ENCODE measurements around the gene NAA15.
"Not testable (repeated sequence)": the region's sequence is repeated elsewhere in the genome, so short reads cannot be mapped to it uniquely, and the experiment has no call there.

Gene NAA15

DNA sequence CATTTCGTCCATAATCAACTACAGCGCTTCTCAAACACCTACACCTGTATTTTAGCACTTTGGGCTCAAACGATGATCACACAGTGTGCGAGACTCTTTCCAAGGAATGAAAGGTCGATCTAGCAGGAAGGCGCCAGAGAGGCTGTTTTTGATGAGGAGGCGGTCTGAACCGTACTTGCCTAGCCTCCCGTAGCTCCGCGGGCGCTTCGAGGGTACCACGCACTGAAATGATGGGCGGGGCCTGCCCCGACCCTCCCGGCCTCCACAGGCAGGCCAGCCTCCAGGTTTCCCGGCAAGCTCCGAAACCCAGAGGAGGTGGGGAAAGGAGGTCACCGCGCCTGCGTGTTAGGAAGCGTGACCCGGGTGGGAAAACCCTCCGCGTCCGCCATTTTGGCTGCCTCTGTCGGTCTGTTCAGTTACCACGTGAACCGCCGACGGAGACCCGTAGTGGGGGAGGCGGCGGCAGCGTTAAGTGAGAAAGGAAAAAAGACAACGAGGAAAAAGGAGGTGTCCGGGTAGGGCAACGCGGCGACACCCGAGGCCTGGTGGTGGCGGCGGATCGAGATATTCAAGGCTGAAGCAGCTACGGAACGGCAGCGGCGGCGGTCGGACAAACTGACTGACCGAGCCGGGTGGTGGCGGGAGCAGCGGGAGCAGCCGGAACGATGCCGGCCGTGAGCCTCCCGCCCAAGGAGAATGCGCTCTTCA is at the start of gene NAA15:
NAA15 (plus strand) TSS at position 393 of the 708 bp plus-strand sequence; CDS start at position 666, 273 bp downstream.
- DNase-seq: peak; percentile 96

DNA sequence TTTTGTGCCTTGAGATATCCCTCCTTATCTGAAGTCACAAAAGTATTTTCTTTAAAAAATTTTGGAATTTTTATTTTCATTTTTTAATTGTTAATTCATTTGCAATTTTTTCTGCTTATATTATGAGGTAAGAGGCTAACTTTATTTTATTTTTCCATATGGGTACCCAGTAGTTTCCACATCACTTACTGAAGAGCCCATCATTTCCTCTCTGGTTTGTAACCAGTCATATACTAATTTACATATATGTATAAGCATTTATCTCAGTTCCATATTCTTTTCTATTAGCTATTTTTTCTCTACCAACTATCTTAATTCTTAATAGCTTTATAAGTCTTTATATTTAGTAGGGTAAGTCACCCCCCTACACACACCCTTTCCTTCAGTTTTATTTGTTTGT is 48.3 kb upstream of the NAA15 start:
- no peak for DNase-seq

DNA sequence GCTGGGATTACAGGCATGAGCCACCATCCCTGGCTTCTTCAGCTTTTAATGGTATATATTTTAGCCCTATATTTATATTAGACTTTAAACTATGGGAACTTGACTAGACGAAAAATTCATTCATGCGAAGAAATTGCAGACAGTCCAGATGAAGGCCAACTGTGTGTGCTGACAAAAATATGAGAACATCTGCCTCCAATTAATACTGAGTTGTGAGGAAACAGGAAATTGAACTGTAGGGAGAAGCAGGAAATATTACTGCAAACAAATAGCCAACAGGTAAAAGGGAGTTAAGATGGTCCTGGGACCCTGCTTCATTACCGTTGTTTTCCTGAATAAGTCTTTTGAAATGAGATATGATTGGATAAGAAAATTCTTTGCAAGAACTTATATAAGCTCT is 47.6 kb upstream of the NAA15 start:
- no peak for DNase-seq

DNA sequence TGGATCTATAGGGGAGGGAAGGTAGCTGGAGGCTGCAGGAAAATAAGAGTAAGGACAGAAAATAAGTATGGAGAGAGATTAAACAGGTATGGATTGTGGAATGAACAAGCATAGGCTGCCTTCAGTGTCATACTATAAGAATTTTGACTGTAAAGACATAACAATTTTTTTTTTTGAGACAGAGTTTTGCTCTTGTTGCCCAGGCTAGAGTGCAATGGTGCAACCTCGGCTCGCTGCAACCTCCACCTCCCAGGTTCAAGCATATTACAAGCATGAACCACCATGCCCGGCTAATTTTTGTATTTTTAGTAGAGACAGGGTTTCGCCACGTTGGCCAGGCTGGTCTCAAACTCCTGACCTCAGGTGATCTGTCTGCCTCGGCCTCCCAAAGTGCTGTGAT is 45.7 kb upstream of the NAA15 start:
- DNase-seq: not testable (repeated sequence)

DNA sequence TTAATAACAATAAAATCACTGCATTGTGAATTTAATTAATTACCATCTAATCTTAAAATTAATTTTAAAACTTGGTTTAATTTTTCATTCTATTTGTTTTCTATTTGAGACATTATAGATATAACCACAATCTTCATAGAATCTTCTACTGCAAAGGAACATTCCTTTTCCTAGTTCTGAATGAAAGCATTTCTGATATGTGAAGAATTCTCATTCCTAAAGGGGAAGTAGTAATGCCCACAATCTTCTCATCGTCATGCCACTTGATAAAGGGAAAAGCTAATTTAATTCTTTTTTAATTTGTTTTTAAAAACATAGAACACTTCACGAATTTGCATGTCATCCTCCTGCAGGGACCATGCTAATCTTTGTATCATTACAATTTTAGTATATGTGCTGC is 45.0 kb upstream of the NAA15 start:
- DNase-seq: no peak

DNA sequence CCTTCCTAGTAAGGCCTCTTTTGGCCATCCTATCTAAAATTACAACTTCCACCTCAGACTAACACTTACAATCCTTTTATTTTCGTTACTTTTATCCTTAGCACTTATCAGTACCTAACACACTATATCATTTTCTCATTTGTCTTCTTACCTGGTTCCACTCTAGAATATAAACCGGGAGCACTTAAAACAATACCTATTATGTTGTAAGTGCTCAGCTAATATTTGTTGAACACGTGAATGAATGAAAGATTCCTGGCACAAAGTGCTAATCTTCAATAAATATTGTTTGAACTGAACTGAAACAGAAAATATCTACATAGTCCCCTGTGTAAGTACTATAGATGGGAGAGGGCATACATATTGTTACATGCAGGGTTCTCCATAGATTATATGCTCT is 35.7 kb upstream of the NAA15 start:
- DNase-seq: no peak

DNA sequence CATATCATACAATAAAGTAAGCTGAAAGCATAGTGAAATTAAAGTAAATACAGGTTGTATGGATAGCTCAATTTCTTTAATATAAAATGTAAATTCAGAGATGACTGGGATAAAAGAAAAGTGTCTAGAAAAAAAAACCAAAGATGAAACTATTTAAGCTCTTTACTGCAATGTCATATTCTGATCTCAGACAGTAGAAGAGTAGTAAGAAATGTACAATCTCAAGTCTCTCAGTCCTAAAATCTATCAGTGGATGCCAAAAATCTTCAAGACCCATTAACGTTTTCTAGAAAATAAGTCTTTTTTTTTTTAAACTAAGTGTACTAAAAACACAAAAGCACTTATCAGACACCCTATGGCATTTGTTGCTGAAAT is 35.1 kb upstream of the NAA15 start:
- no peak for DNase-seq

DNA sequence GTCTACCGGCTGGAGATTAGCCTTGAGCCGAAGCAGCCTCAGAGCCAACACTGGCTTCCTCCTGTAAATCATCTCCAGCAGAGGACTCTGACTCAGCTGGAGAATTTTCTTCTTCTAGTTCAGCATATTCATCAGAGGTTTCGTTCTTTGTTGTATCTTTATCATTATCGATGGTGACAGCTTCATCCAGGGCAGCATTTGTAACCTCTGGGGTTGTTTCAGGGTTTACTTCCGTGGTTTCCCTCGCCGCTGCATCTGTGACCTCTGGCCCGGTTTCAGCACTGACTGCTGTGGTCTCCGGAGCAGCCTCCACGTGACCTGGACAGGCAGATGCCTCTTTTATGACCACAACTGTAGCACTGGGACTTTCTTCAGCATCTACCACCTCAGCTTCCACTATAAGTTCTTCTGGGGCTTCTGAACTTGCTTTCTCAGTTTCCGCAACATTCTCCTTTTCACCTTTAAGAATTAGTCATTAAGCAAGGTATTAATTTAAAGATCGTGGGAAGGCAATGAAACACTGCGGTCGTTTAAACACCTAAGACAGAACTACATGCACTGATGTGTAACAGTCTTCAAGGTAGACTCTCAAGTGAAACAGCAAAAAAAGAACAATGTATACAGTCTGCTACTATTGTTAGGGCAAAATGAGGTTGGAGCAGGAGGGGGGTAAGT is 34.6 kb upstream of the NAA15 start:
- DNase-seq: peak; percentile 74

DNA sequence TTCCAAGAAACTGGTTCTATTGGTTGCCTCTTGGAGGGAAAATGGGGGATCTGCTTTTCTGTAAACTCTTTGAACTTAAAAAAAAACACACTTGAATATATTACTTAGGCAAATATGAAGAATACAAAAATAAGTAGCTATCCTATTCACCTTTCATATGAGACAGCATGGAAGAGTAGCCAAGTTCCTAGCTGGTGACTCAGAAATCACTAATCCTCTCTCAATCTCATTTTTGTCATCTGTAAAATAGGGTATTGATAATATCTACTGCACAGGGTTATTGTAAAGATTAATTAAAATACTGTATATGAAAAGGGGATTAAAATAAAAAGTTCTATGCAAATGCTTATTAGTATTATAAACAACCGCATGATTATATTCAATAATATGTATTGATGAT is 34.0 kb upstream of the NAA15 start:
- DNase-seq: no peak

DNA sequence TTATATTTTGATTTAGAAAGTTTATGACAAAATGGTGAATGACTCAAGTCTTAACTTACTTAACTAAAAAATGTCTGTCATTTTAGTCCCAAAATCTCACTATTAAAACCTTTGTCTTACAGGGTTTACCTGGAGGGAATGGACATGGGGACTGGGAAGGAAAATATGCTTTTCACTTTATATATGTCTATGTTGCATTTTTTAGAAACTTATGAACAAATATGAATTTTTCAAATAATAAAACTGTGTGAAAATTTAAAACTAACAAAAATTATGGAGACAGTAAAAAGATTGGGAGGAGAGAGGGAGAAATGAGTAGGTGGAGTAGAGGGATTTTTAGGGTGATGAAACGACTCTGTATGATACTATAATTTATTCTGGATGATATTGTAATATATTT is 27.5 kb upstream of the NAA15 start:
- no peak for DNase-seq

DNA sequence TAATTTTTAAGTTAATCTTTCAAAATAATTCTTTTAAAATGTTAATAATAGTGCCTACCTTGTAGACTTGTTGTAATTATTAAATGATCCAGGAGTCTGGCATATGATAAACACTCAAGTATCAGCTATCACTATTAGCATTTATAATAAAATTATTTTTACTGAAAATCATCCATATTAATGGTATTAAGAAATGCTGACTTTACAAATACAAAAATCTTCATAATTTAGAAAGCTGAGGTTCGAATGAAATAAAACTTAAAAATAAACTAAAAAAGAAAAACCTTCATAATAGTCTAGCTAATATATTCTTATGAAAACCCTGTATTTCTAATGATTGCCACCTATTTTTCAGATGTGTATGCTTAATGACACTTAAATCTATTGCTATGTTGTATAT is 26.5 kb upstream of the NAA15 start:
- DNase-seq: no peak

DNA sequence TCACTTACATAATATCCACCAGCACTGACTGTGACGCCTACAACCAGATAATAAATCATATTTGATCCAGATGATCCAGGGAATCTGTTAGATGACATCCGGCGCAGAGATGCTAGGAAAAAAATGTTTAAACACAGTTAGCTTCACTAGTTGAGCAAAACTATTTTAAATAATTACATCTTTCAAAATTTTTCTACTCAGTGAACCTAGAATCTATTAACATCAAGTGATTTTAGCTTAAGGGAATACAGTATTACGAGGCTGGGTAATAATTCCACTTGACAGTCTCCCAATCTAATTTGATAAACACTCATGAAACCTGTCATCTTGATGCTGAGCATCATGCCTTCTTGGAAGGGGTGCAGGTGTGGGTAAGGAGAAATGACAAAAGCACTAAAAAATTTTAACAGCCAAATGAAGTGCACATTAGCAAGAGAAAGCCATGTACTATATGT is 26.0 kb upstream of the NAA15 start:
- DNase-seq: no peak

DNA sequence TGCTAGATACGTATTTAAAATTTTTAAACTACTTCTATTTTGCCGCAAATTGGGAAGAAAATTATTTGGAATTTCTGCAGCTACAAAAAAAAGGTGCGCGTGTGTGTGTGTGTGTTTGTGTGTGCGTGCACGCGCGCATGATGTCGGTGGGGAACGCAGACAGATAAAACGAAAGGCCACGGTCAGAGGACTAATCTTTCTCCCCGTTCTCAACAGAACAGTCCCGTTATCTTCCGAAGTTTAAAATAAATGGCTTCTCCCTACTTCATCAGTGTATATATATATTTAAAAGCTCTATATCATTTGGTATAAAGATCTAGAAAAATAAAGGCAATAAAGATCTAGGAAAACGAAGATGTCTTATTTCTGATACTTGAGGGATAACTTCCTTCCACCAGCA is 22.8 kb upstream of the NAA15 start:
- DNase-seq: no peak

DNA sequence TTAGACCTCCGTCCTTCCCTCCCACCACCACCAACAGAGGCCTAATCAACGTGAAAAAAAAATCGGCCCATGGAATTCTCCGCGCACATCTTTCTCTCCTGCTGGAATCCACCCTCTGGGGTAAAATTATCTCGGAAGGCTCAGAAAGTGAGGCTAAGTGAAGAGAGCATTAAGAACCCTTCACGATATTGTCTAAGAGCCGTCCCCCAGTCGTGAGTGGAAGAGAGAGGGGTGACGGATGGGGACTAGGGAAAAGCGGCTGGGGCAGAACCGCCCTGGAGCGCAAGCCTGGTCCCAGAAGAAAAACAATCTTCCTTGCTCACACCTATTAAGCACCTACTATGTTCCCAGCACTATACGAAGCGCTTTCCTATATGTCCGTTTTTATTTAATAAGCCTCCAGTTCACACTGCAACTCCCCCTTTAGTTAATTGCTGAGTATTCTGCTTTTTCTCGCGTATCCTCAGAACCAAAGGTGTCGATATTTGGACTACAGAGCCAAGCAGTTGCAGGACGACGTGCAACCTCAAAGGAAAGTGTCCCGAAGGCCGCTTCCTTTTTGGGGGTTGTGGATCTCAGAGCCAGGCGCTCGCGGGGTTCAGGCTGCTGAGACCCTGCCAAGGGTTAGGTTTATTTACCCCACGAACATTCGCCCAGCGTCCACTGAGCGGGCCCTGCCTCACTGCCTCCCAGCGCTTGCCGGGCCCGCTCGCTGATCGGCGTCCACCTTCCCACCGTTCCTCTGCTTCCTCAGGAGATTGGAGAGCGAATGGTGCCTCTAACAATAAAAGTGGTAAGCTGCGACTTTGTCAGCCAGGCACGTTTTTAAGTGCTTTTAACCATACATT is 22.2 kb upstream of the NAA15 start:
- DNase-seq: no peak

DNA sequence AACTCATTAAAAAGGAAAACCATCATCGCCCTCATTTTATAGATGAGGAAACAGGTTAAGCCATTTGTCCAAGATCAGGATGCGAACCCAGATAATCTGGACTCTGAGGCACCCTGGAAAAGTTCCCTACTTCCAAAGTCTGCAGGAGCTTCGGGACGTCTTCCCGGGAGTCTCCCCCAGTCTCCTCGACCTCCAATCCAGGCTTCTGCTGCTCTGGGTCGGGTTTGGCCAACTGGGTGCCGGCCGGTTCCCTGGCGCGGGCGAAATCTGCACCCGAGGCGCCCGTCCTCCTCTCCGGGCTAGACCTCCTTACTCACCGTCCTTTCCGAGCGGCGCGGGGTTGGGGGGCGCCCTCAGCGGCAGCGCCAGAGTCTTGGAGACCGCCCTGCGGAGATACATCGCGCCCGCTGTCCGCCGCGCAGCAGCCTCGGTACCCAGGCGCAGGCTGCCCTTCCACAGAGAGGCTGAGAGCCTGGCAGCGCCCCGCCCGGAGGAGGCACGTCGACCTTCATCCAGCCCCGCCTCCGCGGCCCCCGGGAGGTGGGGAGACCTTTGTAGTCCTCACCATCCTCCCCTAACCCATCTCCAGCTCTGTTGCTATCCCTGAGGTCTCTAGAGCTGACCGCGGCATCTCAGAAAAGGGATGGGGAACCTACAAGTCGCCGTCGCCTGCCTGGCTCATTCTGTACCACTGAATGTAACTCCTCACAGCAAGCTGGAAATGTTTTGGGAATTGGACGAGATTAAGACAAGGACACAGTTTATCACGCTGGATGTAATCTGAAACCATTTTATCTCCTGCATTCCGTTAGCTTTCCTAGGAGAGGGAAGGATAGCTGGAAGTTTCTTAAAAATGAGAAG is 21.3 kb upstream of the NAA15 start, which contains the start of gene MGARP:
MGARP (minus strand) TSS at position 466 of the 861 bp plus-strand sequence; CDS start at position 399, 67 bp downstream.
- DNase-seq: no peak

DNA sequence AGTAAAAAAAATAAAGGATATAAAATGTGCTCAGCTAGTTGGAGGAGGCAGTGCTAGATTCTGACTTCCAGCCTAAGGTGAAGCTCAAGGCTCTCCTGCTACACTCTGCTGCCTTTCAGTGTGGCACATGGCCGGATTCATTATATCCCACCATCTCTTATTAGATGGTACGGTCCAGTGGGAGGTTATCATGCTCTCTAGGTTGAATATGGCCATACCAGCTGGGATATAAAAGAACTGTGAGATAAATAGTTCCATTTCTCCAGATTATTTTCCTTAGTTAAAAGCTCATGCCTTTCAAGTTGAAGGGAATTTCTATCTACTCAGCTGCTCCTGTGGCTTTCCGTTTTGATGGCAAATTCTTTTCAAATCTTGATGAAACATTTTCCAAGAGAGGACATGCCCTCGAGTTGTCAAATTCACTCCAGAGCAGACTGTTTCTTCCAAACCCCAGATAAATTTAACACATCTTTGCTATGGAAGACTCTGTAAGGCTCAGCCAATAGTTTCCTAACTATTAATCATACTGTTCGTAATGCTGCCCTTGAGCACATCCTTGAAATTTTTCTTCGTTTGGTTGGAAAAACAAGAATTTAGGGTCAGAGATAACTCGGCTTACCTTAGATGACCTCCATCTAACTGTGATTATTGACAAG is 19.1 kb upstream of the NAA15 start:
- no peak for DNase-seq

DNA sequence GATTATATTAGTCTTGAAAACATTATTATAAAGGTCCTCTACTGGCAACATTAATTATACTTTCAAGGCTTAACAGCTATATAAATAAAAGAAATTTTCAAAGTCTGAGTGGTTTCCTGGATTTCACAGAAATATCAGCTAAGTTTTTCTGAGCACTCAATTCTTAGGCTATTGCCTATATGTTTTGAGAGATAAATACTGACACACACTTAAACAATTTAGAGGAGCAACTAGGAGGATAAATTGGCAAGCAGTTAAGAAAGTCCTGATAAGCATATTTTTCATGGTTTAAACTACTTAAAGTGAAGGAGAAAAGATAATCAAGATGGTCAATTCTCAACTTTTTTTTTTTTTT is 18.6 kb upstream of the NAA15 start:
- no peak for DNase-seq

DNA sequence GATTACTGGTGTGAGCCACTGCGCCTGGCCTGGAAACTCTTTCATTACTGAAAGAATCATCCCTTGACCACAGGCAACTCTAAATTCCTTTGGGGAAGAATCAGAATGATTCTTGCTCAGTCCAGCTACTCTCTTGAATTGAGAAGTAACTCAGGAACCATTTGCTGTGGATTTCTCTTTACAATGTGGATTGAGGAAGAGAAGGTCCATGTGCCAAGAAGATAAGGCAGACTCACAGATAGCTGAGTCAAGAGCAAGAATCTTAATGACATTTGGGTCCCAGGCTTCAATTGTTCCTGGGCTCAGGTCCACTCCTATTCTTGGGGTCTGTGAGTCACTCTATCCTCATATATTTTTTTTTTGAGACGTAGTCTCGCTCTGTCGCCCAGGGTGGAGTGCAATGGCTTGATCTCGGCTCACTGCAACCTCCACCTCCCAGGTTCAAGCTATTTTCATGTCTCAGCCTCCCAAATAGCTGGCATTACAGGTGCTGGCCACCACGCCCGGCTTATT is 15.1 kb upstream of the NAA15 start:
- DNase-seq: no peak

DNA sequence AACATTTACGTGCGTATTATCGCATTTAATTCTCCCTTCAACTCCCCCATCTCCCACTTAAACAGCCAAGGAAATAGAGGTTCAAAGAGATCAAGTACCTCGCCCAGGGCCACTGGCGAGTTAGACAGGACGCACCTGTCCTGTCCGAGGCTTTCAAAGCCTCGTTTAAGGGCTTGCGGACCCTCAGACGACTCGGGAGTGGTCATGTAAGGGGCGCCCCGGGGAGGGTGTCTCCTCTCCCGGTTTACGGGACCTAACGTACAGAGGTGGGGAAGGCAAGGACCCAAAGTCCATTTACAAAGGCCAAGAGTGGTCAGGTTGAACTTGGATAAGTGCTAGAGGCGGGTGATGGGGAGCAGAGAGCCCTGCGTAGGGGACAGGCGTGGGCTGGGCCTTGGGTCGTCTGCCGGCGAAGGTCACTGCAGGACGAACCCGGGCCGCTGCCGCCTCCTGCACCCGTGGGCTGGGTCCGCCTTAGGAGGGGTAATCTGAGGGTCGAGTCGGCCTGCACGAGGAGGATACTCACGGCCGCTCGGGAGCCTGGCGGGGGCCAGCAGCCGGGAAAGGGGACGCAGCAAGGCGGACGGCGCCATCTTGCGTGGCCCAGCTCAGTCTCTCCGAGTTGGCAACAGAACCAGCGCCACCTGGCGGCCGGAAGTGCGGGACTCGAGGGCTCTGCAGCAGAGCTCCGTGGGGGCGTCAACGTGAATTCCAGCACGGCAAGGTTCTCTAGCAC is 5.9 kb upstream of the NAA15 start:
- peak; percentile 99 for DNase-seq

DNA sequence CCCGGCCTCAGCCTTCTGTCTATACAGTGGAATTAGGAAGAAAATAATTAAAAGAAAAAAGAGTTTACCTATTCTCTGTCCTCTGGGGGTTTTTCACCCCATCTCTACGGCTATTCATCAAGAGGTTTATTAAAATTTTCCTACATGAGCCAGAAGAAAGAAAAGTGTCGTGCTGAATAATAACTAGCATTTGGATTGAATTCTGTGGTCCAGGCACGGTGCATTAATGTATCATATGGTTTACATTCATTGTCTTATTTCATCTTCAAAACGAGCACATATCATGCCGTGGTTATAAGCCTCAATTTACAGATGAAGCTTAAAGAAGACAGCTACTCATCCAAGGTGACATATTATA is 5.4 kb upstream of the NAA15 start:
- no peak for DNase-seq

DNA sequence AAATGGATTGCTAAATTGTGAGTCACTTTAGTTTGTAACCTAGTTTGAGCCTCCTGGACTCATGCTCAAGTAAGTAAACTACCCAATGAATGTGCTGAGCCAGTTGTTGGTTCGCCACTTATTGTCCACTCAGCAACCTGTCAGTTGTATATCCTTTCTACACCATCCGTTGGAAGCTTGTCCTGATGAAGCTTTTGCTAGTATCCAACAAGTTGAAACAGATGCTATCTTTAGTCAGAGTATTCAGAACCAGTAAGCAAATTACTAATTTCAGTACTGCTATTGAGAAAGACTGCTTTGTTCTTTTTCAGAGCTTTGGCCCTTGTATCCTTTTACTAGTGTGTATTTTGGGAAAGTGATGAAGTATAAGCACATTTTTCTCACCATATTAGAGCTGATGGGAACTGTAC is 4.3 kb upstream of the NAA15 start:
- DNase-seq: no peak

Data from activated CD4-positive, CD25-positive, alpha-beta regulatory T cell treated with anti-CD3 and anti-CD28 coated beads, Interleukin-2, amount 50 U/mL, for 72 hours (primary cell).